Nasal cavity respiratory epithelium epithelial cell of viscerocranial mucosa (primary cell): ENCODE measurements around the gene PDX1. TPM values are rescaled to one million over a fixed set of nuclear protein-coding genes. Genes with fewer than 3 reads are reported as not detected.

ENCODE experiments used
- total RNA-seq: library from RNA; depleted of rRNA; stranded (reverse); fragments of >200 nt; gene quantifications from 2 replicates; pipeline ENCODE4 v1.2.3, GENCODE V29; 2014

Gene PDX1
- total RNA-seq = not detected in 2 replicates

DNA sequence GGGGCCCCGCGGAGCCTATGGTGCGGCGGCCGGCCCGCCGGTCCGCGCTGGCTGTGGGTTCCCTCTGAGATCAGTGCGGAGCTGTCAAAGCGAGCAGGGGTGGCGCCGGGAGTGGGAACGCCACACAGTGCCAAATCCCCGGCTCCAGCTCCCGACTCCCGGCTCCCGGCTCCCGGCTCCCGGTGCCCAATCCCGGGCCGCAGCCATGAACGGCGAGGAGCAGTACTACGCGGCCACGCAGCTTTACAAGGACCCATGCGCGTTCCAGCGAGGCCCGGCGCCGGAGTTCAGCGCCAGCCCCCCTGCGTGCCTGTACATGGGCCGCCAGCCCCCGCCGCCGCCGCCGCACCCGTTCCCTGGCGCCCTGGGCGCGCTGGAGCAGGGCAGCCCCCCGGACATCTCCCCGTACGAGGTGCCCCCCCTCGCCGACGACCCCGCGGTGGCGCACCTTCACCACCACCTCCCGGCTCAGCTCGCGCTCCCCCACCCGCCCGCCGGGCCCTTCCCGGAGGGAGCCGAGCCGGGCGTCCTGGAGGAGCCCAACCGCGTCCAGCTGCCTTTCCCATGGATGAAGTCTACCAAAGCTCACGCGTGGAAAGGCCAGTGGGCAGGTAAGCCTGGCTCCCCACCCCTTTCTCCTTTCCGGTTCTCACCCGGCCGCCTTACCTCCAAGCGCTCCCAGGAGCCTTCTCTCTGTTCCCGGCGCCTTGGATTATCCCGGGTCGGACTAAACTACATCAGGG lies at the start of gene PDX1:
Gene PDX1, plus strand, starts transcription at position 67 of the 743 bp plus-strand sequence. Its CDS starts 139 bp downstream, at position 206.

DNA sequence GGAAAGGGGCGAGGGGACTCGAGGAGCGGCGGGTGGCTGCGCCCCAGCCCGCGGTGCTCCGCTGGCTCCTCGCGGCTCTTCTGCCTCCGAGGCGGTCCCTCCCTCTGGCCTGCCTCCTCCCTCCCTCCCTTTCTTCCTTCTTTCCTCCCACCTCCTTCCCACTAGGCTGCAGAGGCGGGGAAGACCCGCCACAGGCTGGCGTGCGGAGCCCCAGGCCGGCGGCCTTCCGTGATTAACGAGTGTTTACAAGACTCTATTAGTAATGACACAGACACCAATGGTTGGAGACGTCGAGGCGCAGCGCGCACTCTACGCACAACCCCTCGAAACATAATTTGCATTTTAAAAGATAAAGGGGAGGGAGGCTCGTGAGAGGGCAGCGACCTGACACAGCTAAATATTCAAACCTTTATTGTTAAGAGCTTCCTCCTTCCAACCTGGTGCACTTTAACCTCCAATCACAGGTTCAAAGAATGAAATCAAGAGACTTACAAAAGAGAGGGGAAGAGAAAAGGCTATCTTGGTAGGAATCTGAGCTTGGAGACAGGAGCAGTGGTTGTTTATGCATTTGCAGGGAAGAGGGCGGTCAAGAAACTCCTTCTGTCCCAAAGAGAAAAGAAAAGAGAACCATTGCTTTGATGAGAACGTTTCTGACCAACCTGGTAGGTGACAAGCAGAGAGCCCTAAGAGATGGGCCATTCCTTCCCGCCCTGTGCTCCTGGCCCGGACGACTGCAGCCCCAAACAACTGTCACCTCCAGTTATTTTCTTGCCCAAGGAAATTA lies 49.5 kb downstream of the PDX1 start, which contains the start of gene CDX2:
Gene CDX2, minus strand, starts transcription at position 234 of the 784 bp plus-strand sequence. CDS start 309 bp downstream, outside the sequence.

Other genes with a start within 250 kb of the PDX1 start
- not detected in 2 replicates for gene GSX1, start 127.5 kb upstream of the PDX1 start, total RNA-seq
- not detected in 2 replicates for gene CDX2, start 49.3 kb downstream of the PDX1 start, total RNA-seq
- not detected in 2 replicates for gene URAD, start 68.7 kb downstream of the PDX1 start, total RNA-seq
- not detected in 2 replicates for gene FLT3, start 180.6 kb downstream of the PDX1 start, total RNA-seq
- gene PAN3, start 218.5 kb downstream of the PDX1 start, total RNA-seq = 18.8 and 27.8 TPM in 2 replicates